ENCODE measurements around the gene DHX38. TPM values are rescaled to one million over a fixed set of nuclear protein-coding genes. Genes with fewer than 3 reads are reported as not detected.
A peak's percentile ranks its signal among the peaks of the same experiment; 100 is the strongest.

Gene DHX38
- total RNA-seq, 2 experiments from 2014 or later, result 72.2 to 77.7 TPM

- H3K27ac Mint-ChIP-seq, result peak overlapping the region; percentile 94
- H3K9me3 Mint-ChIP-seq, result no peaks in the 10 kb centered on the region
- peak; percentile 28 for DNase-seq
- no peaks in the 10 kb centered on the region for H3K27me3 Mint-ChIP-seq
- POLR2A ChIA-PET, result interaction anchor here (0.6 to 1.3 kb wide), 4 partner anchors 10 to 419 kb away, joined by 3 to 8 read pairs (median 4); partner anchors contain the start of gene IST1
- intact Hi-C loops (cut with micrococcal nuclease), result loop anchor here (1.0 to 5.0 kb wide), 8 partner anchors 24 to 611 kb away; partner anchors contain the start of genes AP1G1, DHODH, IST1 and PHLPP2
- peaks cover 33% of the 10 kb centered on the region for H3K4me1 Mint-ChIP-seq (ENCODE audit: low read depth)
- peaks cover 26% of the 10 kb centered on the region for H3K36me3 Mint-ChIP-seq
- peak overlapping the region; percentile 96 for H3K4me3 Mint-ChIP-seq
- CTCF ChIA-PET, result interaction anchor here (1.0 kb wide), 1 partner anchor 132 kb away, joined by 3 read pairs; no protein-coding TSS in a partner anchor
These were observed 707 bp upstream of the DHX38 start for GRCh38 chr16:72092832-72093447.

GRCh38 chr16:72094266-72094610 lies 591 bp downstream of the DHX38 start:
- Mint-ChIP-seq H3K9me3 (no peaks in the 10 kb centered on the region), H3K27me3 (no peaks in the 10 kb centered on the region), H3K4me1 (ENCODE audit: low read depth) (peaks cover 33% of the 10 kb centered on the region), H3K27ac (peak overlapping the region; percentile 94), H3K36me3 (peaks cover 24% of the 10 kb centered on the region), H3K4me3 (peak overlapping the region; percentile 96)
- POLR2A ChIA-PET, result interaction anchor here (0.5 to 1.3 kb wide), 3 partner anchors 11 to 1659 kb away, joined by 3 to 4 read pairs (median 4); no protein-coding TSS in a partner anchor
- DNase-seq, result no peak
- intact Hi-C loops (cut with micrococcal nuclease), result loop anchor here (5.0 kb wide), 2 partner anchors 372 to 612 kb away; partner anchors contain the start of gene PHLPP2
- CTCF ChIA-PET, result interaction anchor here (0.6 to 2.0 kb wide), 4 partner anchors 27 to 221 kb away, joined by 4 to 7 read pairs (median 5); no protein-coding TSS in a partner anchor

- Mint-ChIP-seq H3K36me3 (peaks cover 54% of the 10 kb centered on the region), H3K4me3 (no peak overlapping the region), H3K4me1 (ENCODE audit: low read depth) (peaks cover 17% of the 10 kb centered on the region), H3K9me3 (no peaks in the 10 kb centered on the region), H3K27ac (no peak overlapping the region), H3K27me3 (no peaks in the 10 kb centered on the region)
- ChIA-PET POLR2A (no interaction called here), CTCF (interaction anchor here (1.0 to 1.4 kb wide), 3 partner anchors 12 to 32 kb away, joined by 3 to 4 read pairs (median 3); no protein-coding TSS in a partner anchor)
- DNase-seq, result no peak
- intact Hi-C loops (cut with micrococcal nuclease), result loop anchor here (1.0 kb wide), 1 partner anchor 33 kb away; no protein-coding TSS in a partner anchor
These were observed 5.3 kb downstream of the DHX38 start for GRCh38 chr16:72098936-72099335.

- CTCF ChIA-PET, result interaction anchor here (1.0 to 1.4 kb wide), 3 partner anchors 13 to 33 kb away, joined by 3 to 4 read pairs (median 3); no protein-coding TSS in a partner anchor
- H3K27me3 Mint-ChIP-seq, result no peaks in the 10 kb centered on the region
- POLR2A ChIA-PET, result no interaction called here
- peaks cover 17% of the 10 kb centered on the region for H3K4me1 Mint-ChIP-seq (ENCODE audit: low read depth)
- H3K36me3 Mint-ChIP-seq, result peaks cover 58% of the 10 kb centered on the region
- H3K4me3 Mint-ChIP-seq, result no peak overlapping the region
- H3K27ac Mint-ChIP-seq, result no peak overlapping the region
- H3K9me3 Mint-ChIP-seq, result no peaks in the 10 kb centered on the region
- intact Hi-C loops (cut with micrococcal nuclease), result loop anchor here (1.0 kb wide), 1 partner anchor 33 kb away; no protein-coding TSS in a partner anchor
- peak; percentile 51 for DNase-seq
These were observed 5.8 kb downstream of the DHX38 start for GRCh38 chr16:72099377-72099818.

- Mint-ChIP-seq H3K9me3 (no peaks in the 10 kb centered on the region), H3K36me3 (peaks cover 73% of the 10 kb centered on the region), H3K27ac (no peak overlapping the region), H3K4me3 (no peak overlapping the region), H3K4me1 (ENCODE audit: low read depth) (peaks cover 2% of the 10 kb centered on the region), H3K27me3 (no peaks in the 10 kb centered on the region)
- CTCF ChIA-PET, result no interaction called here
- intact Hi-C loops (cut with micrococcal nuclease), result no loop called here
- POLR2A ChIA-PET, result no interaction called here
- no peak for DNase-seq
These were observed 7.5 kb downstream of the DHX38 start for GRCh38 chr16:72101195-72101594.

GRCh38 chr16:72104905-72105304 lies 11.3 kb downstream of the DHX38 start:
- no peaks in the 10 kb centered on the region for H3K27me3 Mint-ChIP-seq
- H3K4me1 Mint-ChIP-seq (ENCODE audit: low read depth), result no peaks in the 10 kb centered on the region
- H3K4me3 Mint-ChIP-seq, result no peak overlapping the region
- no peaks in the 10 kb centered on the region for H3K9me3 Mint-ChIP-seq
- no peak for DNase-seq
- no peak overlapping the region for H3K27ac Mint-ChIP-seq
- intact Hi-C loops (cut with micrococcal nuclease), result no loop called here
- ChIA-PET POLR2A (no interaction called here), CTCF (no interaction called here)
- peaks cover 72% of the 10 kb centered on the region for H3K36me3 Mint-ChIP-seq

GRCh38 chr16:72105978-72106377 lies 12.3 kb downstream of the DHX38 start:
- peaks cover 65% of the 10 kb centered on the region for H3K36me3 Mint-ChIP-seq
- no peaks in the 10 kb centered on the region for H3K9me3 Mint-ChIP-seq
- intact Hi-C loops (cut with micrococcal nuclease), result no loop called here
- ChIA-PET CTCF (no interaction called here), POLR2A (no interaction called here)
- no peak for DNase-seq
- H3K27ac Mint-ChIP-seq, result no peak overlapping the region
- H3K27me3 Mint-ChIP-seq, result no peaks in the 10 kb centered on the region
- H3K4me1 Mint-ChIP-seq (ENCODE audit: low read depth), result no peaks in the 10 kb centered on the region
- no peak overlapping the region for H3K4me3 Mint-ChIP-seq

- CTCF ChIA-PET, result no interaction called here
- intact Hi-C loops (cut with micrococcal nuclease), result no loop called here
These were observed 13.7 kb downstream of the DHX38 start for GRCh38 chr16:72107371-72107770.

GRCh38 chr16:72108353-72109102 lies 14.9 kb downstream of the DHX38 start:
- intact Hi-C loops (cut with micrococcal nuclease), result no loop called here
- Mint-ChIP-seq H3K27me3 (no peaks in the 10 kb centered on the region), H3K36me3 (peaks cover 57% of the 10 kb centered on the region), H3K4me1 (ENCODE audit: low read depth) (no peaks in the 10 kb centered on the region), H3K4me3 (no peak overlapping the region), H3K9me3 (no peaks in the 10 kb centered on the region), H3K27ac (no peak overlapping the region)
- no peak for DNase-seq
- POLR2A ChIA-PET, result no interaction called here
- CTCF ChIA-PET, result no interaction called here

More at GRCh38 chr16:72107371-72107770, 13.7 kb downstream of the DHX38 start:
- no peak overlapping the region for H3K27ac Mint-ChIP-seq
- no peaks in the 10 kb centered on the region for H3K27me3 Mint-ChIP-seq
- no peak for DNase-seq
- H3K36me3 Mint-ChIP-seq, result peaks cover 64% of the 10 kb centered on the region
- POLR2A ChIA-PET, result no interaction called here
- H3K9me3 Mint-ChIP-seq, result no peaks in the 10 kb centered on the region
- H3K4me3 Mint-ChIP-seq, result no peak overlapping the region
- no peaks in the 10 kb centered on the region for H3K4me1 Mint-ChIP-seq (ENCODE audit: low read depth)

GRCh38 chr16:72109300-72109699 lies 15.7 kb downstream of the DHX38 start:
- ChIA-PET CTCF (no interaction called here), POLR2A (no interaction called here)
- Mint-ChIP-seq H3K36me3 (peaks cover 51% of the 10 kb centered on the region), H3K27ac (no peak overlapping the region), H3K9me3 (no peaks in the 10 kb centered on the region), H3K4me3 (no peak overlapping the region), H3K27me3 (no peaks in the 10 kb centered on the region), H3K4me1 (ENCODE audit: low read depth) (no peaks in the 10 kb centered on the region)
- intact Hi-C loops (cut with micrococcal nuclease), result no loop called here
- DNase-seq, result no peak

GRCh38 chr16:72109966-72110530 lies 16.4 kb downstream of the DHX38 start:
- no peak overlapping the region for H3K4me3 Mint-ChIP-seq
- H3K9me3 Mint-ChIP-seq, result no peaks in the 10 kb centered on the region
- ChIA-PET CTCF (no interaction called here), POLR2A (no interaction called here)
- no peak overlapping the region for H3K27ac Mint-ChIP-seq
- DNase-seq, result no peak
- no peaks in the 10 kb centered on the region for H3K27me3 Mint-ChIP-seq
- H3K4me1 Mint-ChIP-seq (ENCODE audit: low read depth), result no peaks in the 10 kb centered on the region
- intact Hi-C loops (cut with micrococcal nuclease), result no loop called here
- H3K36me3 Mint-ChIP-seq, result peaks cover 45% of the 10 kb centered on the region

All from activated CD4-positive, alpha-beta memory T cell treated with anti-CD3 and anti-CD28 coated beads for 36 hours (primary cell).